Neural crest cell (in vitro differentiated cells): ENCODE data around the gene CCDC171. TPM values are rescaled to one million over a fixed set of nuclear protein-coding genes. Genes with fewer than 3 reads are reported as not detected.

ENCODE experiments used
- DNase-seq: peaks from one replicate; pipeline ENCODE4 v3.0.0; 2021; ENCODE audit warnings: low read depth, mixed read lengths, low spot score
- H3K27ac Mint-ChIP-seq: one replicate; pipeline ENCODE4 v1.8.0; 2021; ENCODE audit warnings: mild to moderate bottlenecking, mixed read lengths; ENCODE audit not compliant: unreplicated experiment
- H3K27me3 Mint-ChIP-seq: 2 replicates; pipeline ENCODE4 v1.8.0; 2021; ENCODE audit warnings: low read depth, mild to moderate bottlenecking, mixed read lengths
- H3K36me3 Mint-ChIP-seq: 2 replicates; pipeline ENCODE4 v1.8.0; 2021; ENCODE audit warnings: low read depth, mild to moderate bottlenecking, mixed read lengths
- H3K4me1 Mint-ChIP-seq: 2 replicates; pipeline ENCODE4 v1.8.0; 2021; ENCODE audit warnings: mixed read lengths
- H3K4me3 Mint-ChIP-seq: one replicate; pipeline ENCODE4 v1.8.0; 2021; ENCODE audit warnings: mild to moderate bottlenecking, mixed read lengths
- H3K9me3 Mint-ChIP-seq: 2 replicates; pipeline ENCODE4 v1.8.0; 2021; ENCODE audit warnings: mixed read lengths
- total RNA-seq: library from RNA; stranded (reverse); gene quantifications from 2 replicates; pipeline ENCODE4 v1.2.1, GENCODE V29; 2021
- TF ChIP-seq, protein P1 (sequence below): fragments of 200-600 bp; sonication (generic); conservative IDR thresholded peaks from 2 replicates; pipeline ENCODE4 v1.5.0; 2021; ENCODE audit warnings: antibody characterized with exemption, mild to moderate bottlenecking

The CCDC171 gene
- total RNA-seq, 1 donor from 2014 or later = 6.1 TPM

DNA sequence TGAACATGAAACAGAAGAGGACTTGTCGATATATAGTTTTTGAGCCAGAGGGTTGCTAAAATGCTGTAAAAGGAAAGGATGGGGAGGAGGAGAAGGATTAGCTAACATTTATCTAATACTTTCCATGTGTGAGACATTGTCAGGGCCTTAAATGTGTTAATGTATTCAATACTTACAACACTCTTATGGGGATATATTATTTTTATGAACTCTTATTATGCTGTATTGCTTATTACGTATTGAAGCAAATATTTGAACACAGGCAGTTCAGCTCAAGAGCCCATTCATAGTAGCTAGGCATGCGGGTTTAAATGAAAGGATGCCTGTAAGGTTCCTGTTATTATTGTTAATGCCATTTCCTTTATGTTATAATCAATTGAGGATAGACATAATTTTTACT lies 391.5 kb downstream of the CCDC171 start:
- Mint-ChIP-seq H3K36me3 (no peaks in the 10 kb centered on the region), H3K9me3 (peaks cover 3% of the 10 kb centered on the region), H3K4me3 (no peak overlapping the region), H3K27ac (no peak overlapping the region), H3K4me1 (no peaks in the 10 kb centered on the region), H3K27me3 (no peaks in the 10 kb centered on the region)
- TF ChIP-seq, protein P1, sequence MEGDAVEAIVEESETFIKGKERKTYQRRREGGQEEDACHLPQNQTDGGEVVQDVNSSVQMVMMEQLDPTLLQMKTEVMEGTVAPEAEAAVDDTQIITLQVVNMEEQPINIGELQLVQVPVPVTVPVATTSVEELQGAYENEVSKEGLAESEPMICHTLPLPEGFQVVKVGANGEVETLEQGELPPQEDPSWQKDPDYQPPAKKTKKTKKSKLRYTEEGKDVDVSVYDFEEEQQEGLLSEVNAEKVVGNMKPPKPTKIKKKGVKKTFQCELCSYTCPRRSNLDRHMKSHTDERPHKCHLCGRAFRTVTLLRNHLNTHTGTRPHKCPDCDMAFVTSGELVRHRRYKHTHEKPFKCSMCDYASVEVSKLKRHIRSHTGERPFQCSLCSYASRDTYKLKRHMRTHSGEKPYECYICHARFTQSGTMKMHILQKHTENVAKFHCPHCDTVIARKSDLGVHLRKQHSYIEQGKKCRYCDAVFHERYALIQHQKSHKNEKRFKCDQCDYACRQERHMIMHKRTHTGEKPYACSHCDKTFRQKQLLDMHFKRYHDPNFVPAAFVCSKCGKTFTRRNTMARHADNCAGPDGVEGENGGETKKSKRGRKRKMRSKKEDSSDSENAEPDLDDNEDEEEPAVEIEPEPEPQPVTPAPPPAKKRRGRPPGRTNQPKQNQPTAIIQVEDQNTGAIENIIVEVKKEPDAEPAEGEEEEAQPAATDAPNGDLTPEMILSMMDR = no peak
- no peak for DNase-seq

DNA sequence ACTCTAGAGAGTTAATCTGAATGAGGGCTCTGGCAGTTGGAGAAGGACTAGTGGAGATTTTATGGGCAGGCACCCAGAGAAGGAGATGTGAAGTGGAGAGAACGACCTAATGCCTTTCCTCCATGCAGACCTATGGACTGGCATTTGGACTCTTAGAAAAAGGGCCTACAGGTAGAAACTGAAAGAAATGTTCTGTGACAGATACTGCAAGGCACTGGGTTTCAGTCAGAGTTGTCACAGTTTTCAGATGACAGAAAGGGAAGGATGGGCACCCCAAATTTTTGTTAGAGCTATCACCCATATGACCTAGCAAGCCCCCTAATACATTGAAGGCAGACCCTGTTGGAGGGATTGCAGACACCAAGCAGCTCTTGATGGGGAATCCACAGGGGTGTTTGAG lies 406.8 kb downstream of the CCDC171 start:
- DNase-seq = no peak
- Mint-ChIP-seq H3K4me1 (peaks cover 7% of the 10 kb centered on the region), H3K27me3 (no peaks in the 10 kb centered on the region), H3K9me3 (peaks cover under 1% of the 10 kb centered on the region), H3K27ac (no peak overlapping the region), H3K4me3 (no peak overlapping the region), H3K36me3 (peaks cover under 1% of the 10 kb centered on the region)
- TF ChIP-seq, protein P1 = no peak

DNA sequence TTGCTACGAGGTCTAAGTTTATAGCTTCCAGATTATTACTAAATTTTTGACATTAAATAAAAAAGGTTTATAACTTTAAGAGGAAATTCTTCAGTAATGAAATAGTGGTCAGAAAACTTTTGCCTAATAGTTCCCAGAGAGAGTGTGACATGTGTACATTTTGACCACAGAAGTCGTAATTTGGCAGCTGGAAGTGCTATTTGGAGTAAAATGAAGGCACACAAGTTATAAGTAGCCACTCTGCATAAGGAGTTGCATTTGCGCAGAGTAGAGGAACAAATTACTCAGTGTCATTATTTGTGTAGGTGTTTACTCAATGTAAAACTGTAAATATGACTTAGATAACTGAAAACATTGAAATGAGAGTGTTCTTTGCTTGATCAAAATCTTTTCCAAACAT lies 408.4 kb downstream of the CCDC171 start:
- no peaks in the 10 kb centered on the region for H3K9me3 Mint-ChIP-seq
- TF ChIP-seq, protein P1 = no peak
- DNase-seq = no peak
- H3K4me3 Mint-ChIP-seq = no peak overlapping the region
- H3K27me3 Mint-ChIP-seq = no peaks in the 10 kb centered on the region
- peaks cover 7% of the 10 kb centered on the region for H3K4me1 Mint-ChIP-seq
- no peaks in the 10 kb centered on the region for H3K36me3 Mint-ChIP-seq
- no peak overlapping the region for H3K27ac Mint-ChIP-seq

DNA sequence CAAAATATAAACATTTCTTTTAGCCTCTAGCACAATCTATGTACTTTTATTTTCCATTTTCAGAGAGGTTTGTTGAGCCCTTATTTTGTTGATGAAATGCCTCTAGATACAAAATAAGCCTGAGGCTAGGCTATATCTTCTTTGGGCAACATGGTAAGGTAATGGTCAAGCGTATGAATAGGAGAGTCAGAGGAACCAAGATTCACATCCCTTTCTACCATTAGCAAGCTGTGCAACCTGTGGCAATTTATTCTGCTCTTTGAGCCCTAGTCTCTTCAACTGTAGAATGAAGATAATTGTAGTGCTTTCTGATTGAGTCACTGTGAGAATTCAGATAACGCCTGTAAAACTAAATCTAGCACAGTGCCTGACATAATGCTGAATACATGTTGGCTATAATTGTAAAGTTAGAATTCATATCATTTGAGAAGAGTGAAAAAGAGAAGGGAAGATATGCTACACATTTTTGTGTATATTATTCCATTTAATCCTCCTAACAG lies 412.5 kb downstream of the CCDC171 start:
- DNase-seq = no peak
- peaks cover 6% of the 10 kb centered on the region for H3K4me1 Mint-ChIP-seq
- no peak overlapping the region for H3K27ac Mint-ChIP-seq
- no peaks in the 10 kb centered on the region for H3K9me3 Mint-ChIP-seq
- no peaks in the 10 kb centered on the region for H3K27me3 Mint-ChIP-seq
- H3K36me3 Mint-ChIP-seq = no peaks in the 10 kb centered on the region
- no peak overlapping the region for H3K4me3 Mint-ChIP-seq
- TF ChIP-seq, protein P1 = no peak

DNA sequence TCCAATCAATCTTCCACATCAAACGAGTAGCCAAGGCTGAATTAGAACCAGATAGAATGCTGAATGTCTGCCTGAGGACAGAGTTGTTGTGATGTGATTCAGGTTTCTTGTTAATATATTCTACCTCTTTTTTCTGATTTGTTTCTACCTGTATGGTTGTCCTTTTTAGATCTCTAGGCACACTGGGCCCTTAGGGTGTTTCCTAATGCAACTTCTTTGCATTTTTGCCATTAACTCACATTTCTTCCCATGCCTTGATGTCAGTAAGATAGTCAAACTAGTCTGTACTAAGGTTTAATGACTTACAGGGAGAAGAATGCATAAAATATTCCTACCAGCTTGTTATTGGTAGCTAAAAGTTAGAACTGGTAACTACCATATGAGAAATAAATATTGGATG lies 413.6 kb downstream of the CCDC171 start:
- Mint-ChIP-seq H3K27me3 (no peaks in the 10 kb centered on the region), H3K4me1 (peaks cover 12% of the 10 kb centered on the region), H3K9me3 (no peaks in the 10 kb centered on the region), H3K27ac (no peak overlapping the region), H3K4me3 (no peak overlapping the region), H3K36me3 (no peaks in the 10 kb centered on the region)
- DNase-seq = no peak
- TF ChIP-seq, protein P1 = no peak

DNA sequence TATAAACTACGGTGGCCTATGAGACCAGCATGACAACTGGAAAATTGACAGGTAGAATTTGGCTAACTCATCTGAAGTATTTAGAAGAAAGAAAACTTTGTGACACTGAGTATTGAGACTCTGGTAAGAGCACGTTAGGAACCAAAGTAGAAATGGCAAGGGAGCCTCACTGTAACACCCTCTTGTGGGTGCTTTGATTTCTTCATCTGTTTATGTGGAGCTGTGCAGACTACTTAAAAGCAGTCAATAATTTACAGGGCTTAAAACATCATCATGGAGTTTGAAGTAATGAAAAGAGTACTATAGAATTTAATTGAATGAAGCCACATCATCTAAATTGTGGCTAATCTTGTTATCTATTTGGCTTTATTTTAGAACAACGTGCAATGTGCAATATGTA lies 414.2 kb downstream of the CCDC171 start:
- H3K36me3 Mint-ChIP-seq = no peaks in the 10 kb centered on the region
- no peak overlapping the region for H3K27ac Mint-ChIP-seq
- peaks cover 18% of the 10 kb centered on the region for H3K4me1 Mint-ChIP-seq
- H3K9me3 Mint-ChIP-seq = no peaks in the 10 kb centered on the region
- TF ChIP-seq, protein P1 = no peak
- no peak for DNase-seq
- H3K27me3 Mint-ChIP-seq = no peaks in the 10 kb centered on the region
- no peak overlapping the region for H3K4me3 Mint-ChIP-seq
